OCI-LY7 (cell line): ENCODE results near the gene FAM156B. TPM values are rescaled to one million over a fixed set of nuclear protein-coding genes. Genes with fewer than 3 reads are reported as not detected.

Experiments used
- BruUV-seq: library from RNA; stranded (reverse); fragments of 400-500 nt; replicated peaks from 2 replicates; lab custom pipeline; 2021; lab: Mats Ljungman, UMichigan
- CTCF ChIA-PET: fragments of 300-600 bp; sonication (Branson Sonifier 250); formaldehyde crosslinking; loops from one replicate; lab custom pipeline; 2022; ENCODE audit warnings: antibody characterized with exemption; ENCODE audit not compliant: unreplicated experiment; lab: Charles Lee
- POLR2A ChIA-PET: fragments of 300-600 bp; sonication (Branson Sonifier 250); formaldehyde crosslinking; loops from one replicate; lab custom pipeline; 2022; ENCODE audit warnings: antibody characterized with exemption; lab: Charles Lee
- DNase-seq: peaks from one replicate; pipeline ENCODE4 v3.0.0-alpha.2; 2015; ENCODE audit warnings: low spot score
- H2AFZ ChIP-seq: fragments of 200-600 bp; sonication (generic), shearing (Covaris generic); 2 replicates; pipeline ENCODE4 v1.6.1; 2014; ENCODE audit warnings: mild to moderate bottlenecking, antibody characterized with exemption, low read length, moderate library complexity
- H3K27ac ChIP-seq: fragments of 200-600 bp; sonication (generic); 2 replicates; pipeline ENCODE4 v1.5.1; 2014; ENCODE audit warnings: mixed run types, low read depth, mild to moderate bottlenecking, moderate library complexity, low read length, inconsistent platforms; ENCODE audit not compliant: poor library complexity, severe bottlenecking
- H3K36me3 ChIP-seq: fragments of 200-600 bp; sonication (generic); 2 replicates; pipeline ENCODE4 v1.6.1; 2014; ENCODE audit warnings: mild to moderate bottlenecking, antibody characterized with exemption, low read length, moderate library complexity, mixed read lengths; ENCODE audit not compliant: insufficient read depth
- H3K4me1 ChIP-seq: fragments of 200-600 bp; sonication (generic); 2 replicates; pipeline ENCODE4 v1.5.1; 2014; ENCODE audit warnings: mild to moderate bottlenecking, low read length; ENCODE audit not compliant: insufficient read depth, poor library complexity, severe bottlenecking
- H3K4me2 ChIP-seq: fragments of 200-600 bp; sonication (generic); 2 replicates; pipeline ENCODE4 v1.6.1; 2014; ENCODE audit warnings: mild to moderate bottlenecking, low read length
- H3K4me3 ChIP-seq: fragments of 200-600 bp; sonication (generic); 2 replicates; pipeline ENCODE4 v1.5.1; 2014; ENCODE audit warnings: mild to moderate bottlenecking, low read depth, low read length; ENCODE audit not compliant: poor library complexity, severe bottlenecking
- H3K79me2 ChIP-seq: fragments of 200-600 bp; sonication (generic); 2 replicates; pipeline ENCODE4 v1.6.1; 2016; ENCODE audit warnings: low read depth, mild to moderate bottlenecking, low read length, moderate library complexity, mixed read lengths; ENCODE audit not compliant: insufficient read depth
- H3K9me2 ChIP-seq: fragments of 200-600 bp; sonication (generic); 2 replicates; pipeline ENCODE4 v1.6.1; 2016; ENCODE audit warnings: mild to moderate bottlenecking, low read length, mixed read lengths; ENCODE audit not compliant: insufficient read depth
- H3K9me3 ChIP-seq: fragments of 200-600 bp; sonication (generic); 2 replicates; pipeline ENCODE4 v1.6.1; 2014; ENCODE audit warnings: mild to moderate bottlenecking, mixed run types, low read length, mixed read lengths
- H4K20me1 ChIP-seq: fragments of 200-600 bp; sonication (generic); 2 replicates; pipeline ENCODE4 v1.6.1; 2014; ENCODE audit warnings: mild to moderate bottlenecking, antibody characterized with exemption, low read length, moderate library complexity, mixed read lengths; ENCODE audit not compliant: insufficient read depth
- EZH2phosphoT487 ChIP-seq: fragments of 200-600 bp; sonication (generic); IDR thresholded peaks from 2 replicates; pipeline ENCODE4 v1.6.1; 2018; ENCODE audit warnings: low read depth, borderline replicate concordance, mild to moderate bottlenecking, mixed run types, antibody characterized with exemption, low read length, moderate library complexity, mixed read lengths
- intact Hi-C: fragments of 100-400 bp; cut with micrococcal nuclease; formaldehyde crosslinking; loops from one replicate; pipeline ENCODE4 v1.10.0; 2022; ENCODE audit not compliant: unreplicated experiment
- total RNA-seq, 2 experiments: library from RNA; depleted of rRNA in 1 of 2; stranded (reverse); fragments of >200 nt in 1 of 2; shearing (Covaris generic) in 1 of 2; gene quantifications; 2 replicates each; pipeline ENCODE4 v1.2.3, GENCODE V29; 2014 to 2022
- TF ChIP-seq, protein P1 (sequence below): fragments of 200-600 bp; sonication (generic); conservative IDR thresholded peaks from 2 replicates; pipeline ENCODE4 v1.5.1; 2014; ENCODE audit warnings: mild to moderate bottlenecking, antibody characterized with exemption, low read length, moderate library complexity, mixed read lengths

Gene FAM156B
- total RNA-seq, 2 experiments from 2014 or later, result 12.6 to 27.4 TPM

DNA sequence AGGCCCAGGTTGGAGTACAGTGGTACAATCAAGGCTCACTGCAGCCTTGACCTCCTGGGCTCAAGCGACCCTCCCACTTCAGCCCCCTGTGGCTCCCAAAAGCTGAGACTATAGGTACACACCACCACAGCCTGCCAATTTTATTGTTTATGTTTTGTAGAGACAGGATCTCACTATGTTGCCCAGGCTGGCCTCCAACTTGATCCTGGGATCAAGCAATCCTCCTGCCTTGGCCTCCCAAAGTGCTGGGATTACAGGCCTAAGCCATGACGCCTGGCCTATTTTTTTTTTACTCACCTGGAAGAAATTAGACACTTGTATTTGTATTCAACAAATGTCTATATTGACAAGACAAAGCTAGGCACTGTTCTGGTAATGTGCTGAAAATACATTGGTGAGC, 36.1 kb downstream of the FAM156B start:
- no peaks in the 10 kb centered on the region for H4K20me1 ChIP-seq
- POLR2A ChIA-PET, result no interaction called here

DNA sequence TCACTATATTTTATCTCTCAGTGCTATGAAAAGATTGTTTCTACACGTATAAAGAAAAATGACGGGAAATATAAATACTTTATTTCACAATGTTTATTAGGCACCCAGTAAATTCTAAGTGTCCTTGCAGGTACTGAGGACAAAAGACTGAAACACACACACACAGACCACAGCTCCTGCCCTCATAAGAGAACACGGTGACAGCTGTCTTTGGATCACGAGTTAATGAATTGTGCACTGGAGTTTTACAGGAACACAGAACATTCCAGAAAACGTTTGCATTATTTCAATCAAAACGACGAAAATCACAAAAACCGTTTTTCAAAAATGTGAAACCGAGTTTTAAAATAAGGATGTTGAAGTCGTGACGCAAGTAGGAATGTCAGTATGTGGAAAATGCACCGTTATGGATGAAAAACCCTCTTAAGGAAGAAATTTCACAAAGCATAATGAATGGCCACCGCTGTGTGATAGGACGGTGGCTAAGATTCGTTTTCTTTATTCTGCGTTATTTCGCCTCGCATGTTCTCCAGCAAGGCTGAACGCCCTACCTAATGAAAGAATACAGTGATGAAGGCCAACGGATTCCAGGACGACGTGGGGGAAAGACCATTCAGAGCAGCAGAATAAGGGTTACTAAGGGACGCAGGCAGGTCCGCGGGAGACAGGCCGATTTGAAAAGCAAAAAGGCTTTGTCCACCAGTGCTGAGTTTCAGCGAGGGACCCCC, 37.0 kb downstream of the FAM156B start:
- H3K4me1 ChIP-seq, result peaks cover 10% of the 10 kb centered on the region
- H3K4me3 ChIP-seq, result peak overlapping the region; percentile 71
- H4K20me1 ChIP-seq, result no peaks in the 10 kb centered on the region
- no TSS peak for BruUV-seq
- H2AFZ ChIP-seq, result peak overlapping the region; percentile 75; the same call in 1 of the 2 replicates
- H3K36me3 ChIP-seq, result no peaks in the 10 kb centered on the region
- intact Hi-C loops, result no loop called here
- peak; percentile 4 for DNase-seq
- H3K4me2 ChIP-seq, result peak overlapping the region; percentile 82
- POLR2A ChIA-PET, result no interaction called here
- peaks cover 10% of the 10 kb centered on the region; the same call in 1 of the 2 replicates for H3K79me2 ChIP-seq
- CTCF ChIA-PET, result no interaction called here
- TF ChIP-seq, protein P1, sequence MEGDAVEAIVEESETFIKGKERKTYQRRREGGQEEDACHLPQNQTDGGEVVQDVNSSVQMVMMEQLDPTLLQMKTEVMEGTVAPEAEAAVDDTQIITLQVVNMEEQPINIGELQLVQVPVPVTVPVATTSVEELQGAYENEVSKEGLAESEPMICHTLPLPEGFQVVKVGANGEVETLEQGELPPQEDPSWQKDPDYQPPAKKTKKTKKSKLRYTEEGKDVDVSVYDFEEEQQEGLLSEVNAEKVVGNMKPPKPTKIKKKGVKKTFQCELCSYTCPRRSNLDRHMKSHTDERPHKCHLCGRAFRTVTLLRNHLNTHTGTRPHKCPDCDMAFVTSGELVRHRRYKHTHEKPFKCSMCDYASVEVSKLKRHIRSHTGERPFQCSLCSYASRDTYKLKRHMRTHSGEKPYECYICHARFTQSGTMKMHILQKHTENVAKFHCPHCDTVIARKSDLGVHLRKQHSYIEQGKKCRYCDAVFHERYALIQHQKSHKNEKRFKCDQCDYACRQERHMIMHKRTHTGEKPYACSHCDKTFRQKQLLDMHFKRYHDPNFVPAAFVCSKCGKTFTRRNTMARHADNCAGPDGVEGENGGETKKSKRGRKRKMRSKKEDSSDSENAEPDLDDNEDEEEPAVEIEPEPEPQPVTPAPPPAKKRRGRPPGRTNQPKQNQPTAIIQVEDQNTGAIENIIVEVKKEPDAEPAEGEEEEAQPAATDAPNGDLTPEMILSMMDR, result no peak
- TF ChIP-seq EZH2phosphoT487, result no peak
- H3K9me3 ChIP-seq, result no peaks in the 10 kb centered on the region
- no peaks in the 10 kb centered on the region for H3K9me2 ChIP-seq
- peak overlapping the region; percentile 86 for H3K27ac ChIP-seq

More for the DNA sequence above, 36.1 kb downstream of the FAM156B start:
- H3K4me2 ChIP-seq, result peak overlapping the region; percentile 82
- peaks cover 10% of the 10 kb centered on the region for H3K4me1 ChIP-seq
- no peak overlapping the region for H3K27ac ChIP-seq
- intact Hi-C loops, result no loop called here
- no peaks in the 10 kb centered on the region for H3K9me3 ChIP-seq
- no peaks in the 10 kb centered on the region for H3K9me2 ChIP-seq
- no peak overlapping the region for H3K4me3 ChIP-seq
- no TSS peak for BruUV-seq
- H2AFZ ChIP-seq, result no peak overlapping the region; the same call in 1 of the 2 replicates
- CTCF ChIA-PET, result no interaction called here
- H3K36me3 ChIP-seq, result no peaks in the 10 kb centered on the region
- DNase-seq, result no peak
- peaks cover 10% of the 10 kb centered on the region; the same call in 1 of the 2 replicates for H3K79me2 ChIP-seq
- no peak for TF ChIP-seq EZH2phosphoT487
- TF ChIP-seq, protein P1, result no peak
